Activated T-helper 2 cell treated with anti-CD3 and anti-CD28 coated beads, Interferon-gamma antibody, Interleukin-2, Interleukin-4, amounts not matched to agents 10 μg/mL and 5 μg/mL and 100 μg/mL, durations not matched to agents 14 hours and 24 hours and 36 hours (primary cell): ENCODE results near the gene EPHA5. TPM values are rescaled to one million over a fixed set of nuclear protein-coding genes. Genes with fewer than 3 reads are reported as not detected.
"Not testable (repeated sequence)": the region's sequence is repeated elsewhere in the genome, so short reads cannot be mapped to it uniquely, and the experiment has no call there.

Experiments
- DNase-seq: peaks from one replicate; pipeline ENCODE4 v3.0.0; 2021; ENCODE audit warnings: low spot score
- H3K27ac Mint-ChIP-seq: one replicate; pipeline ENCODE4 v1.8.0; 2021; ENCODE audit warnings: mixed read lengths
- H3K27me3 Mint-ChIP-seq: one replicate; pipeline ENCODE4 v1.8.0; 2021; ENCODE audit warnings: low read depth, mixed read lengths
- H3K36me3 Mint-ChIP-seq: one replicate; pipeline ENCODE4 v1.8.0; 2021; ENCODE audit warnings: low read depth, mixed read lengths
- H3K4me1 Mint-ChIP-seq: one replicate; pipeline ENCODE4 v1.8.0; 2021; ENCODE audit warnings: low read depth, mixed read lengths
- H3K4me3 Mint-ChIP-seq: one replicate; pipeline ENCODE4 v1.8.0; 2021; ENCODE audit warnings: low read depth, mild to moderate bottlenecking, moderate library complexity, mixed read lengths
- H3K9me3 Mint-ChIP-seq: one replicate; pipeline ENCODE4 v1.8.0; 2021; ENCODE audit warnings: mixed read lengths
- intact Hi-C: fragments of 100-400 bp; cut with micrococcal nuclease; formaldehyde crosslinking; loops from one replicate; pipeline ENCODE4 v1.15.1; 2023
- total RNA-seq: library from RNA; stranded (reverse); gene quantifications from 2 replicates; pipeline ENCODE4 v1.2.3, GENCODE V29; 2022

Gene EPHA5
- total RNA-seq, 1 donor from 2014 or later, result not detected

- H3K27me3 Mint-ChIP-seq, intact Hi-C loops, H3K27ac Mint-ChIP-seq, DNase-seq, H3K36me3 Mint-ChIP-seq, H3K4me3 Mint-ChIP-seq, H3K4me1 Mint-ChIP-seq, H3K9me3 Mint-ChIP-seq: not testable (repeated sequence)
Observed at GRCh38 chr4:65308626-65309025, 361.7 kb downstream of the EPHA5 start.

- no peak for DNase-seq
- Mint-ChIP-seq H3K9me3 (peaks cover 10% of the 10 kb centered on the region), H3K4me3 (no peak overlapping the region), H3K4me1 (peaks cover 1% of the 10 kb centered on the region), H3K36me3 (no peaks in the 10 kb centered on the region), H3K27ac (no peak overlapping the region), H3K27me3 (no peaks in the 10 kb centered on the region)
- intact Hi-C loops, result no loop called here
Observed at GRCh38 chr4:65302145-65302544, 368.1 kb downstream of the EPHA5 start.

GRCh38 chr4:65296246-65296645 is 374.0 kb downstream of the EPHA5 start:
- H3K27me3 Mint-ChIP-seq, result no peaks in the 10 kb centered on the region
- no peak overlapping the region for H3K27ac Mint-ChIP-seq
- H3K4me1 Mint-ChIP-seq, result no peaks in the 10 kb centered on the region
- DNase-seq, result no peak
- no peak overlapping the region for H3K4me3 Mint-ChIP-seq
- no peaks in the 10 kb centered on the region for H3K36me3 Mint-ChIP-seq
- H3K9me3 Mint-ChIP-seq, result peaks cover 22% of the 10 kb centered on the region
- intact Hi-C loops, result no loop called here

GRCh38 chr4:65287071-65287470 is 383.2 kb downstream of the EPHA5 start:
- no peak overlapping the region for H3K27ac Mint-ChIP-seq
- peaks cover 20% of the 10 kb centered on the region for H3K9me3 Mint-ChIP-seq
- no peak overlapping the region for H3K4me3 Mint-ChIP-seq
- intact Hi-C loops, result no loop called here
- DNase-seq, result no peak
- H3K27me3 Mint-ChIP-seq, result no peaks in the 10 kb centered on the region
- no peaks in the 10 kb centered on the region for H3K36me3 Mint-ChIP-seq
- H3K4me1 Mint-ChIP-seq, result no peaks in the 10 kb centered on the region
